Measurements from ENCODE around the gene ARRB1.

GRCh38 chr11:75324740-75325139 is 26.7 kb downstream of the ARRB1 start:
- no peak for TF ChIP-seq SREBF2 (IDR thresholded peaks at IDR 0.05; ENCODE audit: low read length)
- TF ChIP-seq CTCF (IDR thresholded peaks at IDR 0.05 in 2 of 3, conservative IDR thresholded peaks at IDR 0.05 in 1 of 3; ENCODE audit: control insufficient read depth in 2 of 3, extremely low read depth in 1 of 3, insufficient read depth in 1 of 3, low read depth in 3 of 3, low read length in 3 of 3): no peak
- TF ChIP-seq ZZZ3 (IDR thresholded peaks at IDR 0.05; ENCODE audit: control insufficient read depth, insufficient read length, low read depth): no peak
- TF ChIP-seq YY1 (IDR thresholded peaks at IDR 0.05; ENCODE audit: low read depth, low read length): no peak
- TF ChIP-seq ATF7 (IDR thresholded peaks at IDR 0.05; ENCODE audit: low read depth): no peak
- TF ChIP-seq TARDBP (IDR thresholded peaks at IDR 0.05; ENCODE audit: borderline replicate concordance): no peak
- no peak for TF ChIP-seq KLF5 (IDR thresholded peaks at IDR 0.05; ENCODE audit: partially characterized antibody)

Measured in GM12878 (cell line).